ENCODE measurements around the gene KRT72.
"Not testable (repeated sequence)": the region's sequence is repeated elsewhere in the genome, so short reads cannot be mapped to it uniquely, and the experiment has no call there.

KRT72 gene

GRCh38 chr12:52600475-52600874, 788 bp downstream of the KRT72 start:
- Histone ChIP-seq H3K4me3 (ENCODE audit: low read length) (no peak overlapping the region), H3K4me1 (ENCODE audit: control insufficient read depth, insufficient read depth, low read length) (no peaks in the 10 kb centered on the region), H3K27me3 (ENCODE audit: control insufficient read depth, insufficient read depth, low read length) (peaks cover 43% of the 10 kb centered on the region), H3K9ac (ENCODE audit: low read length) (no peak overlapping the region), H3K9me3 (ENCODE audit: control insufficient read depth, low read length) (no peaks in the 10 kb centered on the region), H3K36me3 (ENCODE audit: control insufficient read depth, insufficient read depth, low read length) (no peaks in the 10 kb centered on the region)

DNA sequence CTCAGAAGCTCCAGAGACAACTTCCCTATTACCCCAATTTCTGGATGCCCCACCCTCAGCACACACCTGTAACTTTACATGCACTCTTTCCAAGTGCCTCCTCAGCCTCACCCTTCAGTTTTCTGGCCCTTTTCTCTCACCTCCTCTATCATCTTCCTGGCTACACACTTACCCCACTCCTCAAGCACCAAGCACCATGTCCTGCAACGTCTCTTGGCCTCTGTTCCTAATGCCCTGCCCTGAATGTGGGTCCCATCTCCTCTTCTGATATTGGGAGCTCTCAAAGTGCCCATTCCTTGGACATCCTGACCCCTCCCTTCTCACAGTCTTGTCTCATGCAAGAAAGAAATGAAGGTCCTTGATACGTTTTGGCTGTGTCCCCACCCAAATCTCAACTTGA, 1.2 kb downstream of the KRT72 start:
- Histone ChIP-seq H3K36me3 (ENCODE audit: control insufficient read depth, insufficient read depth, low read length) (no peaks in the 10 kb centered on the region), H3K9ac (ENCODE audit: low read length) (no peak overlapping the region), H3K9me3 (ENCODE audit: control insufficient read depth, low read length) (no peaks in the 10 kb centered on the region), H3K27me3 (ENCODE audit: control insufficient read depth, insufficient read depth, low read length) (peaks cover 43% of the 10 kb centered on the region), H3K4me1 (ENCODE audit: control insufficient read depth, insufficient read depth, low read length) (no peaks in the 10 kb centered on the region), H3K4me3 (ENCODE audit: low read length) (no peak overlapping the region)

GRCh38 chr12:52598966-52599365, 2.3 kb downstream of the KRT72 start:
- H3K9ac ChIP-seq (ENCODE audit: low read length) = no peak overlapping the region
- no peaks in the 10 kb centered on the region for H3K9me3 ChIP-seq (ENCODE audit: control insufficient read depth, low read length)
- H3K4me3 ChIP-seq (ENCODE audit: low read length) = no peak overlapping the region
- no peaks in the 10 kb centered on the region for H3K4me1 ChIP-seq (ENCODE audit: control insufficient read depth, insufficient read depth, low read length)
- peaks cover 43% of the 10 kb centered on the region for H3K27me3 ChIP-seq (ENCODE audit: control insufficient read depth, insufficient read depth, low read length)
- H3K36me3 ChIP-seq (ENCODE audit: control insufficient read depth, insufficient read depth, low read length) = no peaks in the 10 kb centered on the region

- H3K36me3 ChIP-seq (ENCODE audit: control insufficient read depth, insufficient read depth, low read length); H3K9me3 ChIP-seq (ENCODE audit: control insufficient read depth, low read length); H3K4me3 ChIP-seq (ENCODE audit: low read length); H3K9ac ChIP-seq (ENCODE audit: low read length); H3K4me1 ChIP-seq (ENCODE audit: control insufficient read depth, insufficient read depth, low read length): not testable (repeated sequence)
- H3K27me3 ChIP-seq (ENCODE audit: control insufficient read depth, insufficient read depth, low read length) = peaks cover 23% of the 10 kb centered on the region
These were observed 7.0 kb downstream of the KRT72 start for GRCh38 chr12:52594237-52594636.

DNA sequence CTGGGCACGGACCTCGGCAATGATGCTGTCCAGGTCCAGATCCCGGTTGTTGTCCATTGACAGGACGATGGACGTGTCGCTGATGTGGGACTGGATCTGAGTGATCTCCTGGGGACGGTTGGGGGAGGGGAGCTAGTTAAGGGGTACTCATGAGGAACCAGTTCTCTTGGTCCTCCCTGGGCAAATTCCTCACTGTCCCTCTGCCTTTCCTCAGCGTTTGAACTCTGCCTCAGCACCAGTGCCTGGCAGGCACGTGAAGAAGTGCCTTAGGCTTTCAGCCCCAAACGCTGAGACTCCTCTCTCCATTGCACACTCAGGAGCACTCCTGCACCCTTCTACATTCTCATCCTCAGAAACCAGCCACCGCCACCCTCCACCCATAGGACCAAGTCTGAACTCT, 9.7 kb downstream of the KRT72 start:
- Histone ChIP-seq H3K9me3 (ENCODE audit: control insufficient read depth, low read length) (no peaks in the 10 kb centered on the region), H3K4me1 (ENCODE audit: control insufficient read depth, insufficient read depth, low read length) (no peaks in the 10 kb centered on the region), H3K36me3 (ENCODE audit: control insufficient read depth, insufficient read depth, low read length) (no peaks in the 10 kb centered on the region), H3K9ac (ENCODE audit: low read length) (no peak overlapping the region), H3K27me3 (ENCODE audit: control insufficient read depth, insufficient read depth, low read length) (peaks cover 12% of the 10 kb centered on the region), H3K4me3 (ENCODE audit: low read length) (no peak overlapping the region)

DNA sequence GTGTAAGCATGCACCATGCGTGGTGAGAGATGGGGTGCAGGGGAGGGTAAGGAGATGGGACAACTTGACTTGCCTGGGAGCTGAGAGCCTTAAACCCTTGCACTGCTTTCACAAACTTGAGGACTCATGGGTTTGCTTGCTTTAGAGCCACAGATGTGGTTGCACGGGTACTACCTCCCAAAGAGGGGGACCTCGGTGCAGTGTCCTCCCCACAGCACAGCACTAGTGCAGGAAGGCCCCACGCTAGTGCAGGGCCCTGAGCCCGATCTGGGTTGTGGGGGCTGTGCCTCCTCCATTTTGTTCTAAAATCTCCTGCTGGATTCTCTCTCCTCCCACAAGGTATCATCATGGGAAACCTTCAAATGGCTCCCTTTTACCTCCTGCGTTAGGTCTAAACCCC, 11.2 kb downstream of the KRT72 start:
- no peaks in the 10 kb centered on the region for H3K36me3 ChIP-seq (ENCODE audit: control insufficient read depth, insufficient read depth, low read length)

DNA sequence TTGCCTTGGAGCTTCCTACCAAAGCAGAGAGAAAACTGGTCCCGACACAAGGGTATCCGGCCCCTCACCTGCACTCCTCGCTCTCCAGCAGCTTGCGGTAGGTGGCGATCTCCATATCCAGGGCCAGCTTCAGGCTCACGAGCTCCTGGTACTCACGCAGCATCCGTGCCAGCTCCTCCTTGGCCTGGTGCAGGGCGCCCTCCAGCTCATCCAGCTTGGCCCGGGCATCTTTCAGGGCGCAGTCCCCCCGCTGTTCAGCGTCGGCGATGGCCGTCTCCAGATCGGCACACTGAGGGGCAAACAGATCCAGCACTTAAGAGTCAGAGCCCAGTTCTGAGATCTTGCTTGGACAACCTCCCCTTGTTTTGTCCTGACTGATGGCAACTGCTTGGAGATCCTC, 13.7 kb downstream of the KRT72 start:
- Histone ChIP-seq H3K9me3 (ENCODE audit: control insufficient read depth, low read length) (no peaks in the 10 kb centered on the region), H3K36me3 (ENCODE audit: control insufficient read depth, insufficient read depth, low read length) (no peaks in the 10 kb centered on the region), H3K4me3 (ENCODE audit: low read length) (no peak overlapping the region), H3K27me3 (ENCODE audit: control insufficient read depth, insufficient read depth, low read length) (peaks cover 6% of the 10 kb centered on the region), H3K9ac (ENCODE audit: low read length) (no peak overlapping the region), H3K4me1 (ENCODE audit: control insufficient read depth, insufficient read depth, low read length) (peaks cover 7% of the 10 kb centered on the region)

More for the DNA sequence above, 11.2 kb downstream of the KRT72 start:
- Histone ChIP-seq H3K9ac (ENCODE audit: low read length) (no peak overlapping the region), H3K4me3 (ENCODE audit: low read length) (no peak overlapping the region), H3K4me1 (ENCODE audit: control insufficient read depth, insufficient read depth, low read length) (no peaks in the 10 kb centered on the region), H3K9me3 (ENCODE audit: control insufficient read depth, low read length) (no peaks in the 10 kb centered on the region), H3K27me3 (ENCODE audit: control insufficient read depth, insufficient read depth, low read length) (peaks cover 12% of the 10 kb centered on the region)

- no peaks in the 10 kb centered on the region for H3K9me3 ChIP-seq (ENCODE audit: control insufficient read depth, low read length)
- H3K36me3 ChIP-seq (ENCODE audit: control insufficient read depth, insufficient read depth, low read length) = no peaks in the 10 kb centered on the region
- H3K9ac ChIP-seq (ENCODE audit: low read length) = no peak overlapping the region
- H3K27me3 ChIP-seq (ENCODE audit: control insufficient read depth, insufficient read depth, low read length) = peaks cover 6% of the 10 kb centered on the region
- no peak overlapping the region for H3K4me3 ChIP-seq (ENCODE audit: low read length)
- H3K4me1 ChIP-seq (ENCODE audit: control insufficient read depth, insufficient read depth, low read length) = peaks cover 7% of the 10 kb centered on the region
These were observed 15.3 kb downstream of the KRT72 start for GRCh38 chr12:52585946-52586345.

DNA sequence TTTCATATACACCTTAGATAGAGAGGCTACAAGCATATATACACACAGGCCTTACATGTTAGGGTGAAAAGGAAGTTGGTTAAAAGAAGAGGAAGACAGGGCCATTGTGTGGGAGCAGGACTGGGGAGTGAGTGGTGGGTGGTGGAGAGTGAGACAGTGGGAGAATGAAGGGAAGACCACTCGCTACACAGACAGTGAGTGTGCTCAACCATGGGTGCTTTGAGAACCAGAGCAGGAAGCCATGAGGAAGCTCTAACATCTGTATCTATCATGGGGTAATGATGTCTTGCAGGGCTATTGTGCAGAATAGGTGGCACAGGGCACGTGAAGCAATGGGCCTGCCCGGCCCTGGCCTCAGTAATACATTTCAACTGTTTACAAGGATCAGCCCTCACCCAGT, 16.2 kb downstream of the KRT72 start:
- no peaks in the 10 kb centered on the region for H3K9me3 ChIP-seq (ENCODE audit: control insufficient read depth, low read length)
- H3K9ac ChIP-seq (ENCODE audit: low read length) = no peak overlapping the region
- H3K36me3 ChIP-seq (ENCODE audit: control insufficient read depth, insufficient read depth, low read length) = no peaks in the 10 kb centered on the region
- peaks cover under 1% of the 10 kb centered on the region for H3K27me3 ChIP-seq (ENCODE audit: control insufficient read depth, insufficient read depth, low read length)
- no peak overlapping the region for H3K4me3 ChIP-seq (ENCODE audit: low read length)
- peaks cover 7% of the 10 kb centered on the region for H3K4me1 ChIP-seq (ENCODE audit: control insufficient read depth, insufficient read depth, low read length)

GRCh38 chr12:52584156-52584682, 17.0 kb downstream of the KRT72 start:
- H3K9me3 ChIP-seq (ENCODE audit: control insufficient read depth, low read length) = no peaks in the 10 kb centered on the region
- H3K9ac ChIP-seq (ENCODE audit: low read length) = no peak overlapping the region
- no peak overlapping the region for H3K4me3 ChIP-seq (ENCODE audit: low read length)
- H3K36me3 ChIP-seq (ENCODE audit: control insufficient read depth, insufficient read depth, low read length) = no peaks in the 10 kb centered on the region
- peaks cover 7% of the 10 kb centered on the region for H3K4me1 ChIP-seq (ENCODE audit: control insufficient read depth, insufficient read depth, low read length)
- H3K27me3 ChIP-seq (ENCODE audit: control insufficient read depth, insufficient read depth, low read length) = no peaks in the 10 kb centered on the region

- Histone ChIP-seq H3K4me1 (ENCODE audit: control insufficient read depth, insufficient read depth, low read length) (peaks cover 7% of the 10 kb centered on the region), H3K9ac (ENCODE audit: low read length) (no peak overlapping the region), H3K4me3 (ENCODE audit: low read length) (no peak overlapping the region), H3K9me3 (ENCODE audit: control insufficient read depth, low read length) (no peaks in the 10 kb centered on the region), H3K27me3 (ENCODE audit: control insufficient read depth, insufficient read depth, low read length) (no peaks in the 10 kb centered on the region), H3K36me3 (ENCODE audit: control insufficient read depth, insufficient read depth, low read length) (no peaks in the 10 kb centered on the region)
These were observed 18.2 kb downstream of the KRT72 start for GRCh38 chr12:52582971-52583456.

DNA sequence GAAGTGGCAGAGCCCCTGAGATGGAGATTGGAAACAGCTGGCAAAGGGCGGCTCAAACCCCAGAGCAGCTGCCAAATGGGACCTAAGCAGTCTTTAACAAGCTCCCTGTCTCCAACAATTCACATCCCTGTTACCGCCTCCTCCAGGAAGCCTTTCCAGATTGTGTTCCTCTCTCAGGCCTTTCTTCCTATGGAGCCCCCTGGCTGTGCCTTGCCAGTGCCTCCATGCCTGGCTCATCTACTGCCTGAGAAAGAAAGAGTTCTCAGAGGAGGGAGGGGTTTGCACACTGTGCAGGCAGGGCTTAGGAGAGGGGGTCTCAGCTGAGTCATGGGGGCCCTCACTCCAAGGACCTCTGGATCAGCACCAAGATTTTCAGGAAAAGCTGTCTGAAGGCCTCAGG, 18.8 kb downstream of the KRT72 start:
- H3K4me1 ChIP-seq (ENCODE audit: control insufficient read depth, insufficient read depth, low read length) = peaks cover 7% of the 10 kb centered on the region

DNA sequence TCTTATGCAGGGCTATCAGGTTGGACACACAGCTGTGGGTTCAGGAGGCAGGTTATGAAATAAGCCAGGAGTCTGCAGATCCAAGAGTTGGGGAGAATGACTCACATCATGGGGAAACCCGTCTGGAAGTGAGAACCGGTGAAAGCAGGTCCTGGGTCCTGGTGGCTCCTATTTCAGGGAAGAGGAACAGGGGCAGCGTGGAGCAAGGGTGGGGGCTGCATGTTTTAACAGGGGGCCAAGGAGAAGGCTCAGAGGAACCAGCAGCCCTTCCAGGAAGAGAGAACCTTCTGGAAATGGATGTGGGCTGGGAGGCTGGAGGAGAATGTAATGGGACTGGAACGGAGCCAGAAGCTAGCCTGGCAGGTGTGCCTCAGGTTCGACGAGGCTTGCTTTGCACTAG, 19.8 kb downstream of the KRT72 start:
- H3K4me1 ChIP-seq (ENCODE audit: control insufficient read depth, insufficient read depth, low read length) = peaks cover 7% of the 10 kb centered on the region
- H3K9me3 ChIP-seq (ENCODE audit: control insufficient read depth, low read length) = no peaks in the 10 kb centered on the region
- H3K9ac ChIP-seq (ENCODE audit: low read length) = no peak overlapping the region
- H3K4me3 ChIP-seq (ENCODE audit: low read length) = no peak overlapping the region
- no peaks in the 10 kb centered on the region for H3K27me3 ChIP-seq (ENCODE audit: control insufficient read depth, insufficient read depth, low read length)
- H3K36me3 ChIP-seq (ENCODE audit: control insufficient read depth, insufficient read depth, low read length) = no peaks in the 10 kb centered on the region

More for the DNA sequence above, 18.8 kb downstream of the KRT72 start:
- Histone ChIP-seq H3K27me3 (ENCODE audit: control insufficient read depth, insufficient read depth, low read length) (no peaks in the 10 kb centered on the region), H3K36me3 (ENCODE audit: control insufficient read depth, insufficient read depth, low read length) (no peaks in the 10 kb centered on the region), H3K9me3 (ENCODE audit: control insufficient read depth, low read length) (no peaks in the 10 kb centered on the region), H3K9ac (ENCODE audit: low read length) (no peak overlapping the region), H3K4me3 (ENCODE audit: low read length) (no peak overlapping the region)
